ENCODE data around the gene CREB3L2. TPM values are rescaled to one million over a fixed set of nuclear protein-coding genes. Genes with fewer than 3 reads are reported as not detected.
"Not testable (repeated sequence)": the region's sequence is repeated elsewhere in the genome, so short reads cannot be mapped to it uniquely, and the experiment has no call there.

The CREB3L2 gene
- total RNA-seq, 1 donor from 2014 or later = 18.1 TPM

- intact Hi-C loops (cut with DNase I) = no loop called here
- DNase-seq (no peak), ATAC-seq (ENCODE audit: poor library complexity) (no peak)
Observed at GRCh38 chr7:137993395-137993743, 8.5 kb downstream of the CREB3L2 start.

DNA sequence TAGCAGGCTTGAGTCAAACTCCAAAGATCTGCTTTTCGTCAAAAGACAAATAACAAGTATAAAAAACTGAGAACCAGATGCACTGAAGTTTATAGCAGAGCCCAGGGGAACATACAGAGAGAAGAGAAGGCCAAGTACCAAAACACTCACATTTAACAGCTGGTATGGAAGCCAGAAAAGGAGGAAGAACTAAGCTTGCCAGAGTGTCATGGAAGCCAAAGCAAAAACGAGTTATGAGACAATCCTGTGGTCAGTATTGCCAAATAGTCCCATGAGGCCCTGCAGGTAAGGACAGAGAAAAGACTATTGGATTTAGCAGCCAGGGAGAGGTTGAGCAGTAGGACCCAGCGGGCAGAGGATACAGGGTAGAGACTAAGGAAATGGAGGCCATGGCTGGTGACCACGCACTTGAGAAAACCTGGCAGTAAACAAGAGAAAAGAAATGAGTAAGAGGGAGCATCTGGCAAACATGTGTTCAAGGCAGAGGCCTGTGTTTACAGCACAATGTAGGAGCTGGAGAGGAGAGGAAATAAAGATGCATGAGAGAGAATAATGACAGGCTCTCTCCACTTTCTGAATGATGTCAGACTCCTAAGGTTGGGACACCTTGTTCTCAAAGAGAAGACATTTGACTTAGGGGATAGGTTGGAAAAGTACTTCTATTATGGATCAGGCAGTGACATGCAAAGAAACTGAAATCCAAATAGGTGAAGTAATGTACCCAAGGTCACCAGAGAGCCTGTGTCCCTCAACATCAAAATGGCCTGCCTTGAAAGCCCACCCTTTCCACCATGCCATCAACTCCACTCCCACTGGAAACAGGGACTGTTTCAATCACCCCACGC lies 9.1 kb downstream of the CREB3L2 start:
- intact Hi-C loops (cut with DNase I) = no loop called here
- DNase-seq (peak; percentile 71), ATAC-seq (ENCODE audit: poor library complexity) (peak; percentile 69)

DNA sequence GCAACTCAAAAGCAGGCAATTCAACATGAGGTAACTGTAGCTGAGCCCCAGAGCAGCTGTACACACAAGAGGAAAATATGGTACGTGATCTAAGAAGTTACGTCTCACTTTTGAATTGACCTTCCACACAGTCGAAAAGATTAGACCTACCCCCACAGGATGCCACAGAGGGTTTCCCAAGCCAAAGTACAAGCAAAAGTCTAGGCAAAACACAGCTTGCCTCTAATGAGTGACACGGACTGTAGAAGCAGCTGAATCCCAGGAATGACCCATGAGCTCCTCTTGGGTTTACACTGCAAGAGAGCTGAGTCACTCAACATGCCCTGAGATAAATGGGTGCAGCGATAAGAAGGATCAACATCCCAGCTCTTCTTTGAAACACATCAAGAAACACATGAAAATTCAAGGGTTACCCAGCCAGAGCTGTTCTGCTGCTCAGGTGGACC lies 9.8 kb downstream of the CREB3L2 start:
- intact Hi-C loops (cut with DNase I) = no loop called here
- DNase-seq (no peak), ATAC-seq (ENCODE audit: poor library complexity) (peak; percentile 48)

- ATAC-seq (ENCODE audit: poor library complexity) = peak; percentile 11
- no peak for DNase-seq
- intact Hi-C loops (cut with DNase I) = no loop called here
Observed at GRCh38 chr7:137990251-137990941, 11.5 kb downstream of the CREB3L2 start.

- ATAC-seq (ENCODE audit: poor library complexity) (no peak), DNase-seq (no peak)
- intact Hi-C loops (cut with DNase I) = no loop called here
Observed at GRCh38 chr7:137989590-137989989, 12.3 kb downstream of the CREB3L2 start.

DNA sequence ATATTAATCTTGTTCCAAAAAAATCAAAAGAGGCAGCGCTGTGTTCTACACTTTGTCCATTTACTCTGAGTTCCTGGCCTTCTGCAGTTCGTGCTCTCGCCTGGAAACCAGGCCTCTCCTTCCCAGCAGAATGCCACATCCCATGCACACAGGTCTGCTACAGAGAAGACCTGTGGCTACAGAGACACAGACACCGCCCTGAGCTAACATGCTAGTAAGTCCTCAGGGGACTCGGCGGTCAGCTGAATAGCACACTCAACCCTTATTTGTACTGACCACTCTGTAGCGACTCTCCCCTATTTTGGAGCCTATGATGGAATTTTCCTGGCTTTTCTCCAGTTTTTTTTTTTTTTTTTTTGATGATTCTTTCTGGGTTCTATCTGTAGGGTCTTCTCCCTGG lies 12.8 kb downstream of the CREB3L2 start:
- intact Hi-C loops (cut with DNase I) = no loop called here
- no peak for ATAC-seq (ENCODE audit: poor library complexity)
- no peak for DNase-seq

DNA sequence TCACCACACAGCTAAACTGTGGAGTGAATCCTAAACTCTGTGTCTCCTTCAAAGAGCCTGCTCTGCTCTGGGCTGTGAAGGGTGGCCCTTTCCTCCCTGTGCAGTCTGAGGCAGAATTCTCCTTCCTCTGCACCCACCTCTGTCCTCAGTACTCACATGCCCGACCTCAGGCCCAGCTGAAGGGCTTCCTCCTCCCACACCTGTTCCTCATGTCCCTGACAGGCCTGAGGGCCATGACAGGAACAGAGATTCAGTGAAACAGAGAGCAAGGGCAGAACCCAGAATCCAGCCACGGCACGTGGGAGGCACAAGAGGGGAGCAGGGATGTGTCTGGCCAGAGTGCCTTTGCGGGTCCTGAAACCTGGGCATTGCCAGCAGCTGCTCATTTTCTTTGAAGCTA lies 13.9 kb downstream of the CREB3L2 start:
- ATAC-seq (ENCODE audit: poor library complexity) (no peak), DNase-seq (no peak)
- intact Hi-C loops (cut with DNase I) = no loop called here

GRCh38 chr7:137987563-137987962 lies 14.3 kb downstream of the CREB3L2 start:
- intact Hi-C loops (cut with DNase I) = no loop called here
- no peak for DNase-seq
- ATAC-seq (ENCODE audit: poor library complexity) = no peak

DNA sequence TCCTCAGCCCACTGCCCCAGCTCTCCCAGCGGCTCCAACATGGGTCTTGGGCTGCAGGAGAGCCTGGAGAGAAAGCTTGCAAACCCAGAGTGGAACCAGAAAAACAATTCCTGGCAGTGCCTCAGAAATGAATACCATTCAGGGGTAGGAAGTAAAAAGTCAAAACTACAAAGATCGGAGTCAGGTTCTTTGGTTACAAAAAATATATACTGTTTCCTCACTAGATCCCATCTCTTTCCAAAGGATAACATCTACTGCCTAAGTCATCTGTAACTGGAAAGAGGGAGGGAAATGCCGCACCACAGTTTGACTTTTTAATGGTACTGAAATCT lies 14.9 kb downstream of the CREB3L2 start:
- DNase-seq (no peak), ATAC-seq (ENCODE audit: poor library complexity) (no peak)
- intact Hi-C loops (cut with DNase I) = no loop called here

DNA sequence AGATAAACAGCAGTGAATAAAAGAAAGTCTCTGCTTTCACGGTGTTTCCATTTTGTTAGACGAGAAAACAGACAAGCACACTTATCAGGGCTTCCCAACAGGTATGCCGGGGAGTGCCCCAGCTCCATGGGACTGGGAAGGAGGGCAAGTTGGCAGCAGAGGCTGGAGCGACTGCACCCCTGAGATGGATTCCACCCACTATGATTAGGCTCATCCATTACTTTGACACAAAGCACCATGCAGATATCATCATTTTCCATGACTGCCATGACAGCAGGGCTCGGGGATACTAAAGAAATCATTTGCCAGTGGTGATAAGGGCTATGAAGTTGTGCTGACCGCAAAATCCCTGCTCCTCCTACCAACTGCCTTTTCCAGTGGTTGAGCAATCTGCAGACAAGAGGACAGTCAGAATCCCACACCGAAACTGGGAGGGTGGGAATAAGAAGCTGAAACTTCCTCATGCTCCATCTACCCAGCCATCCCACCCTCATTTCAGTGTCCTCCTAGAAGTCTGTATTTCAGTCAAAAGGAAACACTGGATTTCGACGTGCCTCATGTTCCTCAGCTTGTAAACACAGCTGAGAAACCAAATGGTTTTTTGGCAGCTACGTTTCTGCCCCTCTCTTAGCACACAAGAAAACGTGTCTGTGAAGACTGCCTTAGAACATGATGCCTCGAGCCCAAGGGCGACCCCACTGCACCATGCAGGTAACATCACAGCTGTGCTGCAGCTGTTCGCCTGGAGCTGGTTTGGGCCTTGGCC lies 15.5 kb downstream of the CREB3L2 start:
- DNase-seq (no peak), ATAC-seq (ENCODE audit: poor library complexity) (peak; percentile 70)
- intact Hi-C loops (cut with DNase I) = no loop called here

DNA sequence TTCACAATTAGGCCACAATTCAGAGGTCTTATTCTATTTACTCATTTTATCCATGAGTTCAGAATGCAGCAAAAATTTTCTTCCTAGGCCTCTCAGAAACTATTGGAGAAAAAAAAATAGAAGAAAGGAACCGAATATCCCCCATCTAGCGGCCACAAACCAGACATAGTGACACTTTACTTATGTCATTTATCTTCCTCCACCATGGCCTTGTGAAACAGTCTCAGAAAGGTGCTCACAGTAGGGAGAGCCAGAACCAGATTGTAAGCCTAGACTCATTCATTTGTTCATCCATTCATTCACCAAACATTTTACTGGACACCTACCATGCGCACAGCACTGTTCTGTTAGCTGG lies 16.0 kb downstream of the CREB3L2 start:
- intact Hi-C loops (cut with DNase I) = no loop called here
- ATAC-seq (ENCODE audit: poor library complexity) = no peak

GRCh38 chr7:137985253-137985896 lies 16.5 kb downstream of the CREB3L2 start:
- no peak for DNase-seq
- ATAC-seq (ENCODE audit: poor library complexity) = no peak
- intact Hi-C loops (cut with DNase I) = no loop called here

More for the DNA sequence above, 16.0 kb downstream of the CREB3L2 start:
- no peak for DNase-seq

- intact Hi-C loops (cut with DNase I) = no loop called here
- DNase-seq (no peak), ATAC-seq (ENCODE audit: poor library complexity) (no peak)
Observed at GRCh38 chr7:137984181-137985041, 17.5 kb downstream of the CREB3L2 start.

DNA sequence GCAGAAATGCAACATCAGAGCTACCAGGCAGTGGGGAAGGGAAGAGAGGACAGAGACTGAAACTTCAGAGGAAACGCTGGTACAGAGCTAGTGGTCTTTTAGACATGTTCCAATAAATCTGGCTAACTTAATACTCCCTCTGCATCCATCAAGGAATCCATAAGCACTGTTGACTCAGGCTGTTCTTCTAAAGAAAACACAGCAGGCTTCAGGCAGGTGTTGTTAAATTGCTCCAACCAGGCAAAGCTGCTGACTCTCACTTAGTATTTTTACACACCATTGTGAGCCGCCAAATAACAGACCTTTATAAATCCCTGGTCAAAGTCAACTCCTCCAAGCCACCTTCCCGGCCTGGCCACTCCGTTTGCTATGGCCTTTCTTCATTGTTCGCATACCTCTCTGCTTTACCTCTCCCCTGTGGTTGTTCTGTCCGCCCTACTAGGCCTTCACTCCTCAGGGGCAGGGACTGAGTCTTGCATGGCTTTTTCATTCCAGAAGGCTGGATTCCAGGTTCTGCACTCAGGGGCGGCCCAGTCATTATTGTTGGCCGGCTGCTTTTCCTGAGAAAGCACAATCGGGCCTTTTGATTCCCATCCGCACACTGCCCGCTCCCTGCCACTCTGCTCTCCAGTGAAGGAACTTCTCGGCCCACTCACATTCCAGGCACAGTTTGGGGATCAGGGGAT lies 18.4 kb downstream of the CREB3L2 start:
- peak; percentile 57 for ATAC-seq (ENCODE audit: poor library complexity)
- DNase-seq = peak; percentile 67
- intact Hi-C loops (cut with DNase I) = no loop called here

DNA sequence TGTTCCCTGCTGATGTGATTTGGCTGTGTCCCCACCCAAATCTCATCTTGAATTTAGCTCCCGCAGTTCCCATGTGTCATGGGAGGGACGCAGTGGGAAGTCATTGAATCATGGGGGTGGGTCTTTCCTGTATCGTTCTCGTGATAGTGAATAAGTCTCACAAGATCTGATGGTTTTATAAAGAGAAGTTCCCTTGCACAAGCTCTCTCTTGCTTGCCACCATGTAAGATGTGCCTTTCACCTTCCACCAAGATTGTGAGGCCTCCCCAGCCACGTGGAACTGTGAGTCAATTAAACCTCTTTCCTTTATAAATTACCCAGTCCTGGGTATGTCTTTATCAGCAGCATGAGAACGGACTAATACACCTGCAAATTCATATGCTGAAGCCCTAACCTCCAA lies 19.5 kb downstream of the CREB3L2 start:
- intact Hi-C loops (cut with DNase I); ATAC-seq (ENCODE audit: poor library complexity); DNase-seq: not testable (repeated sequence)

GRCh38 chr7:137981668-137982067 lies 20.2 kb downstream of the CREB3L2 start:
- DNase-seq = no peak
- intact Hi-C loops (cut with DNase I) = no loop called here
- no peak for ATAC-seq (ENCODE audit: poor library complexity)

DNA sequence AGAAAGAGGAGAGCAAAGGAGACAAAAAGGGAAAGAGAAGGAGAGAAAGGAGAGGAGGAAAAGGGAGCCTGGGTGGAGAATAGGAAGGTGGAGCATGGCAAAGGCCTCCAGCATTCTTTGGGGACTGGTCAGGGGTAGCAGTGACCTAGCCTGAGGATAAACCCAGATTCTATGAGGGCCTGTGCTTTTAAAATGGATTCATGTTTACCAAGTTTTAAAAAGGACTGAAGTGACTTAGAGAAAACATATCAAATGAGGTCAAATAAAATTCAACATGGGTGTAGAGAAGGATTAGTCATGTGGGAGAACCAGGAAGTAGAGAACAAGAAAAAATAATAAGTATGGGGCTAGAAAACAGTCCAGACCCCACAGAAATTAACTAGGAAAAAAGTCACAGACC lies 20.7 kb downstream of the CREB3L2 start:
- intact Hi-C loops (cut with DNase I) = no loop called here
- ATAC-seq (ENCODE audit: poor library complexity) = no peak
- DNase-seq = no peak

GRCh38 chr7:137980308-137980707 lies 21.6 kb downstream of the CREB3L2 start:
- intact Hi-C loops (cut with DNase I) = no loop called here
- DNase-seq (no peak), ATAC-seq (ENCODE audit: poor library complexity) (no peak)
